ENCODE measurements around the gene NUP98. TPM values are rescaled to one million over a fixed set of nuclear protein-coding genes. Genes with fewer than 3 reads are reported as not detected.
A peak's percentile ranks its signal among the peaks of the same experiment; 100 is the strongest.

Gene NUP98
- total and polyA plus RNA-seq, 2 experiments from 2014 or later: 20.4 to 110 TPM

GRCh38 chr11:3835751-3836150 is 38.4 kb upstream of the NUP98 start:
- H3K27ac ChIP-seq: no peak overlapping the region
- H3K36me3 ChIP-seq: no peaks in the 10 kb centered on the region
- H3K4me3 ChIP-seq: no peak overlapping the region
- TF ChIP-seq, protein P1, sequence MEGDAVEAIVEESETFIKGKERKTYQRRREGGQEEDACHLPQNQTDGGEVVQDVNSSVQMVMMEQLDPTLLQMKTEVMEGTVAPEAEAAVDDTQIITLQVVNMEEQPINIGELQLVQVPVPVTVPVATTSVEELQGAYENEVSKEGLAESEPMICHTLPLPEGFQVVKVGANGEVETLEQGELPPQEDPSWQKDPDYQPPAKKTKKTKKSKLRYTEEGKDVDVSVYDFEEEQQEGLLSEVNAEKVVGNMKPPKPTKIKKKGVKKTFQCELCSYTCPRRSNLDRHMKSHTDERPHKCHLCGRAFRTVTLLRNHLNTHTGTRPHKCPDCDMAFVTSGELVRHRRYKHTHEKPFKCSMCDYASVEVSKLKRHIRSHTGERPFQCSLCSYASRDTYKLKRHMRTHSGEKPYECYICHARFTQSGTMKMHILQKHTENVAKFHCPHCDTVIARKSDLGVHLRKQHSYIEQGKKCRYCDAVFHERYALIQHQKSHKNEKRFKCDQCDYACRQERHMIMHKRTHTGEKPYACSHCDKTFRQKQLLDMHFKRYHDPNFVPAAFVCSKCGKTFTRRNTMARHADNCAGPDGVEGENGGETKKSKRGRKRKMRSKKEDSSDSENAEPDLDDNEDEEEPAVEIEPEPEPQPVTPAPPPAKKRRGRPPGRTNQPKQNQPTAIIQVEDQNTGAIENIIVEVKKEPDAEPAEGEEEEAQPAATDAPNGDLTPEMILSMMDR (IDR thresholded peaks at IDR 0.05; ENCODE audit: low read depth, low read length): no peak
- H3K4me1 ChIP-seq (ENCODE audit: low read depth): peaks cover 17% of the 10 kb centered on the region
- H3K9me3 ChIP-seq (ENCODE audit: low read depth): no peaks in the 10 kb centered on the region
- DNase-seq (ENCODE audit: low read depth in 1 of 2, low spot score in 1 of 2): no peak
- H3K27me3 ChIP-seq: no peaks in the 10 kb centered on the region

DNA sequence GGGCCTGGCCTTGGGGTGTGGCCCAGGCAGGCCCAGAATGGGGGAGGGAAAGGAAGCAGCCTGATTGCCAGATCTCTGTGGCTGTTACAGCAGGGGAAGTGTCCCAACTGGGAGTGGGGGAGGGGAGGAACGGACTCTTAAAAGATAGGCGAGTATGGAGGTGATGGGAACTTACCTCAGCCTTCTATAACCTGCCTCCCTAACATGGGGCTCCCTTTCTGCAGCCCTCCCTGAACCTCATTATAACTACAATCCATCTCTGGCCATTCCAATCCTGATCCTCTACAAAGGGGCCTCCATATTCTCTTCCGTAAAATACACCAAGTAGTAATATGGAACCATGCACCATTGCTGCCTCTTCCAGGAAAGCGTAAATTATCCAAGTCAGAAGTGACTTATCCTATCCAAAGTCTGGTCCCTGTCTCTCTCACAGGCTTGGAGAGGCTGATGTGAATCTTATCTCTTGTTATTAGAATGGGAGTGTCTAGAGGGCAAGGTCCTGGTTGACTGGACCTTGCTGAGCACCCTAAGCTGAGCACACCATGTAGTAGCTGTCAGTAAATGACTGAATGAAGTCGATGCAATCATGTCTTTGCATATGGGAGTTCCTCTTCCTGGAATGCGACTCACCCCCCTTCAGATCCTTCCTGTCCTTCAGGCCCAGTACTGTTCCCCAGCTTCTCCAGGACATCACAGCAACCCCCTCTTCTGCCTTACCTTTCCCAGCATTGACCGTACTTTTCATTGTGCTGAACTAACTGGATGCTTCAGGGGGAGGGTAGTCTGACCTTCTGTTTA is 37.5 kb upstream of the NUP98 start:
- TF ChIP-seq, protein P1 (IDR thresholded peaks at IDR 0.05; ENCODE audit: low read depth, low read length): no peak
- no peak overlapping the region for H3K27ac ChIP-seq
- H3K36me3 ChIP-seq: no peaks in the 10 kb centered on the region
- H3K4me1 ChIP-seq (ENCODE audit: low read depth): peaks cover 17% of the 10 kb centered on the region
- peak in 1 of 2 donors; percentile 57 for DNase-seq (ENCODE audit: low read depth in 1 of 2, low spot score in 1 of 2)
- no peaks in the 10 kb centered on the region for H3K9me3 ChIP-seq (ENCODE audit: low read depth)
- H3K27me3 ChIP-seq: no peaks in the 10 kb centered on the region
- H3K4me3 ChIP-seq: no peak overlapping the region

DNA sequence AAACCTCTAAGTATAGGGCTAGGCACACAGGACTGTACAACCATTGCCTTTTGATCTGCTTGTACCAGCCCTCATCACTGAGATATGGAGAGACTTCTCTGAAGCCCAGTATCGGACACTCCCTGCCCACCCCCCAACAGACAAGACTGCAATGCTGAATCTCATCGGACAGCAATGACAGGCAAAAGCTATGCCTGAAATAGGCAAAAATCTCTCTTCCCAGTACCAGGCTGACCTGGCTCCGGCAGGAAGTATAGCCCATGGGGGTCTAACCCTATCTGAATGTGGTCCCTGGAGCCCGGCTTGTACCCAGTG is 37.0 kb upstream of the NUP98 start:
- Histone ChIP-seq H3K27ac (no peak overlapping the region), H3K27me3 (no peaks in the 10 kb centered on the region), H3K9me3 (ENCODE audit: low read depth) (no peaks in the 10 kb centered on the region), H3K36me3 (no peaks in the 10 kb centered on the region), H3K4me3 (no peak overlapping the region), H3K4me1 (ENCODE audit: low read depth) (peaks cover 17% of the 10 kb centered on the region)
- TF ChIP-seq, protein P1 (IDR thresholded peaks at IDR 0.05; ENCODE audit: low read depth, low read length): no peak
- no peak for DNase-seq (ENCODE audit: low read depth in 1 of 2, low spot score in 1 of 2)

GRCh38 chr11:3833449-3833848 is 36.1 kb upstream of the NUP98 start:
- DNase-seq (ENCODE audit: low read depth in 1 of 2, low spot score in 1 of 2): no peak
- no peak overlapping the region for H3K27ac ChIP-seq
- H3K36me3 ChIP-seq: no peaks in the 10 kb centered on the region
- H3K4me3 ChIP-seq: no peak overlapping the region
- TF ChIP-seq, protein P1 (IDR thresholded peaks at IDR 0.05; ENCODE audit: low read depth, low read length): no peak
- no peaks in the 10 kb centered on the region for H3K9me3 ChIP-seq (ENCODE audit: low read depth)
- no peaks in the 10 kb centered on the region for H3K27me3 ChIP-seq
- peaks cover 17% of the 10 kb centered on the region for H3K4me1 ChIP-seq (ENCODE audit: low read depth)

DNA sequence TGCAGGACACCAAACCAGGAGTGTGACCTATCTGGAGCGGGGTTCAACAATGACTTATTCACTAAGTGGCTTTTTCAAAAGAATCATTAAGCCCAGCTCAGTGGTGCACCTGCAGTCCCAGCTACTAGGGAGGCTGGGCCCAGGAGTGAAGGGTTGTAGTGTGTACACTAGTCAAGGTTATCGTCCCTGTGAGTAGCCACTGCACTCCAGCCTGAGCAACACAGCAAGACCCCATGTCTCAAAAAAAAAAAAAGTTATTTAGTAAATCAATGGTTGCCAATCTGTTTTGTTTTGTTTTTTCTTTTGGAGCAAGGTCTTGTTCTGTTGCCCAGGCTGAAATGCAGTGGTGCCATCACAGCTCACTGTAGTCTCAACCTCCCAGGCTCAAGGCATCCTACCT is 35.5 kb upstream of the NUP98 start:
- DNase-seq (ENCODE audit: low read depth in 1 of 2, low spot score in 1 of 2): no peak
- no peak overlapping the region for H3K27ac ChIP-seq
- H3K4me1 ChIP-seq (ENCODE audit: low read depth): peaks cover 17% of the 10 kb centered on the region
- H3K27me3 ChIP-seq: no peaks in the 10 kb centered on the region
- H3K36me3 ChIP-seq: no peaks in the 10 kb centered on the region
- no peak overlapping the region for H3K4me3 ChIP-seq
- TF ChIP-seq, protein P1 (IDR thresholded peaks at IDR 0.05; ENCODE audit: low read depth, low read length): no peak
- H3K9me3 ChIP-seq (ENCODE audit: low read depth): no peaks in the 10 kb centered on the region

Measured in cardiac muscle cell (in vitro differentiated cells and primary cell).